IPS DF 6.9 (cell line): ENCODE results near the gene SLC24A3.

Experiments
- DNase-seq: peaks from one replicate; pipeline ENCODE4 v3.0.0-alpha.2; 2013; ENCODE audit warnings: low read depth, low spot score
- H3K27ac ChIP-seq: one replicate; pipeline ENCODE4 v1.5.1; 2013; ENCODE audit warnings: low read length, control low read depth
- H3K27me3 ChIP-seq: 2 replicates; pipeline ENCODE4 v1.6.1; 2013; ENCODE audit warnings: mild to moderate bottlenecking, low read length; ENCODE audit not compliant: control insufficient read depth, insufficient read depth
- H3K36me3 ChIP-seq: 2 replicates; pipeline ENCODE4 v1.6.1; 2013; ENCODE audit warnings: low read length; ENCODE audit not compliant: control insufficient read depth, insufficient read depth
- H3K4me1 ChIP-seq: 2 replicates; pipeline ENCODE4 v1.6.1; 2013; ENCODE audit warnings: low read length; ENCODE audit not compliant: control insufficient read depth, insufficient read depth
- H3K4me3 ChIP-seq: 2 replicates; pipeline ENCODE4 v1.5.1; 2013; ENCODE audit warnings: mild to moderate bottlenecking, low read length
- H3K9me3 ChIP-seq: 2 replicates; pipeline ENCODE4 v1.6.1; 2013; ENCODE audit warnings: low read length, inconsistent platforms; ENCODE audit not compliant: control insufficient read depth, insufficient read depth
- WGBS: extraction: QIAGEN DNeasy Blood & Tissue Kit; methylation state at CpG from one replicate; pipeline ENCODE4 v1.1.7; 2013; ENCODE audit warnings: mixed read lengths, missing lambda C conversion rate; ENCODE audit not compliant: insufficient read length, insufficient coverage; 5-methylcytosine and 5-hydroxymethylcytosine counted together

The SLC24A3 gene

GRCh38 chr20:19382386-19383340 is 170.2 kb downstream of the SLC24A3 start:
- Histone ChIP-seq H3K36me3 (no peaks in the 10 kb centered on the region), H3K4me3 (no peak overlapping the region), H3K27me3 (no peaks in the 10 kb centered on the region), H3K9me3 (no peaks in the 10 kb centered on the region), H3K27ac (no peak overlapping the region), H3K4me1 (no peaks in the 10 kb centered on the region)
- DNase-seq: no peak
- WGBS: no CpG with 5 or more reads among the region's 9 CpGs

DNA sequence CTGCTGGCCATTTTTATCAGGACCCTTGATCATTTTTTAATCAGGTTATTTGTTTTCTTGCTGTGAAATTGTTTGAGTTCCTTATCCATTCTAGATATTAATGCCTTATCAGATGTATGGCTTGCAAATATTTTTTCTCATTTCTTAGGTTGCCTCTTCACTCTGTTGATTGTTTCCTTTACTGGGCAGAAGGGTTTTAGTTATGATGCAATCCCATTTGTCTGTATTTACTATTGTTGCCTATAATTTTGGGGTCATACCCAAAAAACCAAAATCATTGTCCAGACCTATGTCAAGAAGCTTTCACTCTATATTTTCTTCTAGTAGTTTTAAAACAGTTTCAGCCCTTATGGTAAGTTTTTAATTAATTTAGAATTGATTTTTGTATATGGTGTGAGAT is 172.5 kb downstream of the SLC24A3 start:
- no peak for DNase-seq
- Histone ChIP-seq H3K4me3 (no peak overlapping the region), H3K9me3 (no peaks in the 10 kb centered on the region), H3K36me3 (no peaks in the 10 kb centered on the region), H3K27me3 (no peaks in the 10 kb centered on the region), H3K27ac (no peak overlapping the region), H3K4me1 (no peaks in the 10 kb centered on the region)

DNA sequence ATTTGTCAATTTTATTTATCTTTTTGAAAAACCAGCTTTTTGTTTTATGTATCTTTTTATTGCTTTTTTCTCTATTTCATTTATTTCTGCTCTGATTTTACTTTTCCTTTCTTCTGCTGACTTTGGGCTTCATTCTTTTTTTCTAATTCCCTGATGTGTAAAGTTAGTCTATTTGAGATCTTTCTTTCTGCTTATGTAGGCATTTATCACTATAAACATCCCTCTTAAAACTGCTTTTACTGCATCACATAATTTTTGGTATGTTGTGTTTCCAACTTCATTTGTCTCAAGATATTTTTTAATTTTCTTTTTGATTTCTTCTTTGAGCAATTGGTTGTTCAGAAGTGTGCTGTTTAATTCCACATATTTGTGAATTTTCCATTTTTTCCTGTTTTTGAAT is 174.8 kb downstream of the SLC24A3 start:
- DNase-seq: no peak
- Histone ChIP-seq H3K27me3 (no peaks in the 10 kb centered on the region), H3K4me1 (no peaks in the 10 kb centered on the region), H3K9me3 (no peaks in the 10 kb centered on the region), H3K4me3 (no peak overlapping the region), H3K36me3 (no peaks in the 10 kb centered on the region), H3K27ac (no peak overlapping the region)

DNA sequence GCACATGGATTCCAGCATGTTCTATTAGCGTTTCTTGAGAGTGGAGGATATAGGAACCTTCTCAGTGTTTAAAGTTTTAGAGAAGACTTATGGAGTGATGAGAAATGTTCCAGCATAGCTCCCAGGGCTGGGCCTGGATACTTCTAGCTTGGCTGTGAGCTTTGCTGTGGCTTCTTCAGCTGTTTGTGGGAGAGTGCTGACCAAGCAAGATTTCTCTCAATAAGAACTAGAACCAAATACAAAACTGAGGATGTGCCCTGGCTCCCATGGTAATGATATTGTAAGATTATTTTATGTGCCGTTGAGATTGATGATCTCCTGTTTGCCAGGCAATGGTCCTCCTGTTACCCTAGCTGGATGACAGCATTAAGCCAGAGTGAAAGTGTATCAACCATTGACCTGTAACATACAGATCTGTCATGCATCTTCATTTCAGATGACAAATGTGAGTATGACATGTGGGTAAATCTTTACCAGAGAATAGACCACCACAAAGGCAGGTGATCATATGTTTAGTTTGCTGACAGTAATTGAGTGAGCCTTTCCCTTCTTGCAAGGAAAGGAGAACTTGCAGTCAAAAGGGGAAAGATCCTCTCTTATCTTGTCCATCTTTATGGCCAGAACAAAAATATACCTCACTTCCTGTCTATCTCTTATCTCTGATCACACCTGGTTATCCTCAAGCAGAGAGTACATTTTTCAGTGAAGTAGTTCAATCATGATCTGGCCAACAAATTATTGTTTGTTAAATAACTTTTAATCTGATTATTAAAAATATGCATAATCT is 180.1 kb downstream of the SLC24A3 start:
- Histone ChIP-seq H3K27ac (no peak overlapping the region), H3K36me3 (no peaks in the 10 kb centered on the region), H3K9me3 (no peaks in the 10 kb centered on the region), H3K27me3 (no peaks in the 10 kb centered on the region), H3K4me3 (no peak overlapping the region), H3K4me1 (no peaks in the 10 kb centered on the region)
- DNase-seq: no peak
- no CpG with 5 or more reads among the region's 2 CpGs for WGBS

DNA sequence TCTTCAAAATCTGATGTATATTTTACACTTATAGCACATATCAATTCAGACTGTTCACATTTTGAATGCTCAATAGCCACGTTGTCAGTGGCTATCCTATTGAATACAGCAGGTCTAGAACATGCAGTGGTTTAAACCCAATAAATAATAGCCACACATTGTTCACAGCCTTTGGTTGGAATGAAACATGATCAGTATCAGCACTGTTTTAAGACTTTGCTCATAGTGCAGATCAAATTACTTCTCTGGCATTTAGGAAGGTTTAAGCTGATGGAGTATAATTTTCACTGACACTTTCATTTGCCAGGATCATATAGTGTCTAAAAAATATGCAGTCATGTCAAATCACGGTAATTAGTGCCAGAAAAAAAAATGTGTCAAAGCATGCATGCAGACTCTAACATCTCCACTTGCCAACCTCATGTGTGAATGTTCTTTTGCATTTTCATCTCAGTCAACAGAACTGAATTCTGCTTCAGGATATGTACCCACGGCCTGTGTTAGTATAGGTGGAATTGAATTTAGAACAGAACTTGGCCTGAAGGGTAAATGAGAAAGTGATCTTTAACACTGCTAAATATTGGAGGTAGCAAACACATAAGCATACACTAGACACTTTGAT is 184.1 kb downstream of the SLC24A3 start:
- H3K36me3 ChIP-seq: no peaks in the 10 kb centered on the region
- no peak overlapping the region for H3K27ac ChIP-seq
- DNase-seq: no peak
- no peaks in the 10 kb centered on the region for H3K4me1 ChIP-seq
- no peaks in the 10 kb centered on the region for H3K9me3 ChIP-seq
- no CpG with 5 or more reads among the region's 3 CpGs for WGBS
- no peak overlapping the region for H3K4me3 ChIP-seq
- no peaks in the 10 kb centered on the region for H3K27me3 ChIP-seq

DNA sequence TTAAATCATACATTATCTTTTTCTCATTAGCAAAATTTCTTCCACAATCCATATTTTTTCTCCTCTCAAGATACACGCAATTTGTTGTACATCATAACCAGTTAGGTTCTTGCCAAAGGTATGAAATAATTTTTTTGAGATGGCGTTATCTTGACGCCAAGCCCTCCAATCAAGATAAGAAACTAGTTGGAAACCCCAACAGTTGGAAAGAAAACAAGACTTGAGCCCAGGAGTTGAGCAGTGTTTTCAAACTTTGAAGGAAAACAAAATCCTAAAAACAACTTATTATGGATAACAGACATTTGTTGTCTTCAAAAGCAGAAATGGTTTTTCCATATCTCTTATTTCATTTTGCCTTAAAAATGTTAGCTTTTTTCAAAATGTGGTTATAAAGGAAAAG is 184.8 kb downstream of the SLC24A3 start:
- Histone ChIP-seq H3K4me3 (no peak overlapping the region), H3K36me3 (no peaks in the 10 kb centered on the region), H3K27ac (no peak overlapping the region), H3K9me3 (no peaks in the 10 kb centered on the region), H3K27me3 (no peaks in the 10 kb centered on the region), H3K4me1 (no peaks in the 10 kb centered on the region)
- DNase-seq: no peak
- WGBS: 100% methylated on average over 1 of the region's 3 CpGs

- Histone ChIP-seq H3K36me3 (no peaks in the 10 kb centered on the region), H3K4me3 (no peak overlapping the region), H3K9me3 (no peaks in the 10 kb centered on the region), H3K27ac (no peak overlapping the region), H3K27me3 (no peaks in the 10 kb centered on the region), H3K4me1 (no peaks in the 10 kb centered on the region)
- no CpG with 5 or more reads among the region's 1 CpG for WGBS
- DNase-seq: no peak
Measured at GRCh38 chr20:19397666-19398065, 185.2 kb downstream of the SLC24A3 start.

- no peaks in the 10 kb centered on the region for H3K9me3 ChIP-seq
- H3K27ac ChIP-seq: no peak overlapping the region
- H3K4me1 ChIP-seq: no peaks in the 10 kb centered on the region
- H3K27me3 ChIP-seq: no peaks in the 10 kb centered on the region
- WGBS: no CpG with 5 or more reads among the region's 4 CpGs
- no peak for DNase-seq
- no peak overlapping the region for H3K4me3 ChIP-seq
- H3K36me3 ChIP-seq: no peaks in the 10 kb centered on the region
Measured at GRCh38 chr20:19401096-19401495, 188.7 kb downstream of the SLC24A3 start.

- no peak for DNase-seq
- Histone ChIP-seq H3K9me3 (no peaks in the 10 kb centered on the region), H3K4me3 (no peak overlapping the region), H3K27ac (no peak overlapping the region), H3K4me1 (no peaks in the 10 kb centered on the region), H3K27me3 (no peaks in the 10 kb centered on the region), H3K36me3 (no peaks in the 10 kb centered on the region)
- WGBS: no CpG with 5 or more reads among the region's 4 CpGs
Measured at GRCh38 chr20:19403549-19403948, 191.1 kb downstream of the SLC24A3 start.

- no CpG with 5 or more reads among the region's 3 CpGs for WGBS
- H3K27me3 ChIP-seq: no peaks in the 10 kb centered on the region
- H3K4me1 ChIP-seq: no peaks in the 10 kb centered on the region
- DNase-seq: no peak
- no peaks in the 10 kb centered on the region for H3K36me3 ChIP-seq
- H3K9me3 ChIP-seq: no peaks in the 10 kb centered on the region
- H3K4me3 ChIP-seq: no peak overlapping the region
- H3K27ac ChIP-seq: no peak overlapping the region
Measured at GRCh38 chr20:19404826-19405225, 192.4 kb downstream of the SLC24A3 start.
